GM19324 (cell line): Measurements from ENCODE around the gene TENM4.

Experiments used
- ATAC-seq: cut with Tn5 transposase; IDR thresholded peaks from one replicate; pipeline ENCODE4 v1.9.1; 2021; ENCODE audit warnings: mild to moderate bottlenecking, moderate library complexity; ENCODE audit not compliant: unreplicated experiment, low FRiP score

The TENM4 gene

DNA sequence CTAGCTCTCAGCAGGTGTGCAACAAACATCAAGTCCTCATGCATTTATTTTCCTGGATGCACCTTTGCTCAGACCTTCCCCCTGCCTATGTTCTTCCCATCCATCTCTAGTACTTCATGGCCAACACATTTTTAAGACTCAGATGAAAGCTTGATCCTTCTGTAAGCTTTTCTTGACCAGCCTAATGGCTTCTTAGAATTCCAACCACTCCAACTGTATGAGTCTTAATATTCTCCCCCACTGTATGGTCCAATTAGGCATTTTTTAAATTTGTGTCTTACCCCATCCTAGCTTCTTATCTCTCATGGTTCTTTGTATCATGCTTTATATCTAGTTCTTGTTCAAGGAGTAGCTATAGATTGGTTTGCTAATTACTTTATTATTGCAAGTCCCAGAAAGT is 44.8 kb downstream of the TENM4 start:
- ATAC-seq: no peak

DNA sequence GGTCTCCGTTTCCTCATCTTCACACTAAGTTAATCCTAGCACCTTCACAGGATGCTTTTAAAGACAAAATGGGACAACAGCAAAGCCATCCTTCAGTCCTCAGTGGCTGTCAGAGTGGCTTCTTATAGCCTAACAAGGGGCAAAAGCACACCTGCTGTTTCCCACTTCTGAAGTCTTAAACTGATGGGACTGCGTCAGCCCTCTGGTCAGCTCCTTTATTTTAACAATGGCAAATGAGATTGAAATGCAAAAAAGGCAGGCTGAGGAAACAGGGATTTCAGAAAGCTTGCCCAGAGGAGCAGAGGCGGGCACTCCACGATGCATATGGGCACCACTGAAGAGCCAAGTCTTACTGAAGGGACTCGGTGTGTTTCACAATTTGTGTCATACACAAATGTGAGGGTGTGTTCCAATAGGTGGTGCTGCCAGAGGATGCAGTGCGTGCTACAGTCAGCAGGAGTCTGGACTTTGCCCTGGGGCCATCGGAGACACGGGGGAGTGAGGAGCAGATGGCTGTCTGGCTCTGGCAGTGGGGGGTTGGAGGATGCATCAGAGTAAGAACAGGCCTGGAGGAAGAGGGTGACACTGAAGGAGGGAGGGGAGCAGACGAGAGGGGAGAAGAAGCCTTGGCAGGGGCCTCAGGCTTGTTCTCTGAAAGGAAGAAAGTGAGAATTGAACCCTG is 47.3 kb downstream of the TENM4 start:
- no peak for ATAC-seq

DNA sequence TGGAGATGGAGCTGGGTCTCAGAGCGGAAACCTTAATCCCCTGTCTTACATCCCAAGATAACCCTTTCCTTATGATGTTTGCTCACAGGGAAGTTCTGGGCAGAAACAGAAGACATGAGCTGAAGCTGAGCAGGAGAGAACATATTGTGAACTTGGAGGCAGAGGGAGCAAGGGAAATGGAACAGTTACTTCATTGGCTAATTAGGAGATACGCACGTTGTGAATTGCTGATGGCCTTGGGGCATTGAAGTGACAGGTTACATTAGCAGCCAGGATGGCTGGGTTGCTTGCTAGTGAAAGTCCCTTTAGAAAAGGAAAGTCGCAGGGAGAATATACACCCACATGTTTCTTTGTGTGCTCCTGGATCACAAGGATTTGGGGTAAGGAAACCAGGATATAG is 48.7 kb downstream of the TENM4 start:
- ATAC-seq: no peak

DNA sequence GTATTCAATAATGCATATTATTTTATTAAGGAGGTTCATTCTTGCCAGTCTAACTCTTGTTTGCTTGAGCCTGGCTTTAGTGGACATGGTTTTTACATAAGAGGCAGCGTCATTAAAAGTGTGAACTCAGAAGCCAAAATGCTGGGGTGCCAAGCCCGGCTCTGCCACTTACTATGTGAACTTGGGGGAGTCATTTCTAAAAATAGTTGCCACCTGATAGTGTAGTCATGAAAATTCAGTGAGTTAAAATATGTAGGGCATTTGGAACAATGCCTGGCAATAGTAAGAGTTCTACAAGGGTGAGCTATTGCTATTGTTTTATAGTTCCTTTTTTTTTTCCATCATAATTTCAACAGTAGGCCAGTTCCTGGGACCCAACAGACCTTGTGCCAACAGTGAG is 49.9 kb downstream of the TENM4 start:
- ATAC-seq: no peak

DNA sequence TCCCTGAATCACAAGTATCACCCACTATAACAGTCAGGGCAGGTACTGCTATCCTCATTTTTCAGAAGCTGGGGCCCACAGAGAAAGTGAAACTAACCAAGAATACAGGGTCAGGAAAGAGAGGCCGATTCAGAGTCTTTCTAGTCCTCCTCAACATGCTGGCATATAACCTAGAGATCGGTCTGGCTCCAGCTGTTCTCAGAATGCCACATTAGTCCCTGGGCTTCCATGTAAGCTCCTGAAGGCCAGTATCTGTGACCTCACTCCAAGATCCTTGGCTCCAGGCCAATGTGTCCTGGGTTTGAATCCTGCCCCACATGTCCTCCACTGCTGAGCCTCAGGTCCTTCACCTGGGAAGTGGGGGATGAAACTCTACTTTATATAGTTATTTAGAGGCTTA is 50.4 kb downstream of the TENM4 start:
- no peak for ATAC-seq

DNA sequence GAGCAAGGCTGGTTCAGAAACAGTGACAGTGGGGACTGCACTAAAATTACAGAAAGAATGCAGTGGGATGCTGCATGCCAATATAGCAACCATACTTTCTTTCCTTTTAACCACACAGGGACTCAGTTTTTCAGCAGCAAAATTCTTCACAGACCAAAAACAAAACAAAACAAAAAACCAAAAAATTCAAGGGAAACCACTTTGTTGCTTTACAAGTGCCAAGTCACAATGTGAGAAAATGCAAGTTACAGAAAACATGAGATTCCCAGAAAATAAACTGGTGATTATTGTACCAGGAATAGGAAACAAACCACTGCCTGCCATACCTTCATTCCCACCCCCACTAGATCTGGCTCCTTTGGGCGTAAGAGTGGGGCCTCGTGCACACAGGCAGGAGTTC is 52.6 kb downstream of the TENM4 start:
- no peak for ATAC-seq

DNA sequence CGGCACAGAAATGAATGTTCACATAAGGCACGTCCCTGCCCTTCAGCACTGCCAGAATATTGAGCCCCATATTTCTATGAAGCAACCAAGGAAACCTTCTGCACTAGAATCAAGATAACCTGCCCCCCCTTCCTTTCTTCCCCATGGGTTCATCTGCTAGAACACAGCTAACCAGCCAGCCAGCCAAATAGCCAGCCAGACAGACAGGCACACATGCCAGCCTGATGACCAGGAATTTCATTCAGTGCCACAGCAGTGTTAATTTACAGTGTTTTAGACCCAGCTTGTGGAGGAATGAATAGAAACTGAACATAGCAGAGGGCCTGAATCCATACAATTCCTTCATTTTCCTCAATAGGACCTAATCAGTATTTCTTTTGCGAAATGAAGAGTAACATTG is 57.0 kb downstream of the TENM4 start:
- ATAC-seq: no peak

DNA sequence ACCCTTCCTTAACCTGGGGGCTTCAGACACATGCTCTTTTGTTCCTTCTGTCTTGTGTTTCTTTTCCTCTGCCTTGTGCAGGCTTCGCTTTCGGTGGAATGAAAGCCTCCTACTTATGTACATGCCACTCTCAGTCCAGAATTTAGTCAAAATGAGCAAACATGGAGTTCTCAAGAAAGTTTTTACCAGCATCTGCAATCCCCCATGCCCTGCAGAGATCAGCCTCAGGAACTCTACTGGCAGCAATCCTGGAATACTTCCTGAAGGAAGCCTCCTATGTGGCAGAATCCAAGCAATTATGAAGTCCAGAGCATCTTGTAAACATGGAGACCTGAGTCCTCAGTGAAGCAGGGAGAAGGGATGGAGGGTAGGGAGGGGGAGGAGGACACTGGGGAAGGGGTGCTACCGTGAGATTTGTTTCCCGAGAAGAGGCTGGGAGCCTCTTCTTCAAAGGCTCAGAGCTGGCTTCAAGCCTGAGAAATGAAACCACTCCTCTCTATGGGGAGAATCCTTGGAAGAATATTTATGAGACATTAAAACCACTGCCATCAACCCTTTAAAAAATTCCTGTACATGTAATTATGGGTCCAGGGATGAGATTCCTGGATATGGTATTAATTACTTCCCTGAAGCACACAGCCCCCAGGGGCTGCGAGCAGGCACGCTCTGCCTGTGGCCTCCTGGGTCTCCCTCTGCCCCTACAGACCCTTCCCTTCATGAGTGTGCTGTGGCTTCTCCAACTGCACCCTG is 58.4 kb downstream of the TENM4 start:
- ATAC-seq: no peak

DNA sequence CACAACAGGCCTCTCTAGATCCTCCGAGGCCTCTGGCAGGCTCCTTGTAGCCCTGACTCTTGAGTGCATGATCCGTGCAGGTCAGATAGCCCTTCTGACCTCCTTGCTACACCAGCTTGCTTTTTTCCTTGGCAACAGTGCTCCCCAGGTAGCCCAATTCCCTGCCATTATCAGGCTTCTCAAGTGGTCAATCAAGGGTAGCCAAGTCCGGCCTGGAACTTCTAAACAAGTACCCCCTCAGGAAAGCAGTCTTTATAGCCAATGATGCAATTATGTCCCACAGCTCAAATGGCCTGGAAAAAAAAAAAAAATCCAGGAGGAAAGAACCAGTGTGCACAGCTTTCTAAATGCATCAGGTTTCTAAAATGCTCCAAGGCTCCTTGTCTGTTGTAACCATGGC is 59.8 kb downstream of the TENM4 start:
- ATAC-seq: no peak

DNA sequence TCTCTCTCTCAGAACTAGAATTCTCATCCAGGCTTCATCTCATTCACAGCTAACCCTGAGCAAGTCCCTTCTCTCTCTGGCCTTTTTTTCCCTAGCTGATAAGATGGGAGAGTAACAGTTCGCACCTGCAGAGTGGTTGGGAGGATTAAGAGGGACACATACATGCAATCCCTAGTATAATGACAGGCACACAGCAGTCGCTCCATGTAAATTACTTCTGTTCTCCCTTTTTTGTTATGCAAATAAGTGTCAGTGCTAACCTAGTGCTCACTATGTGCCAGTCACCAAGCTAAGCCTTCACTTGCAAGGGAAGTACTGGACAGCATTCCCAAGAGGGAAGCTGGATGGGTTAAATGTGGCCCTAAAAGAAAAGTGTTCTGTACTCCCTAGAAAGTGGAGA is 63.4 kb downstream of the TENM4 start:
- no peak for ATAC-seq

DNA sequence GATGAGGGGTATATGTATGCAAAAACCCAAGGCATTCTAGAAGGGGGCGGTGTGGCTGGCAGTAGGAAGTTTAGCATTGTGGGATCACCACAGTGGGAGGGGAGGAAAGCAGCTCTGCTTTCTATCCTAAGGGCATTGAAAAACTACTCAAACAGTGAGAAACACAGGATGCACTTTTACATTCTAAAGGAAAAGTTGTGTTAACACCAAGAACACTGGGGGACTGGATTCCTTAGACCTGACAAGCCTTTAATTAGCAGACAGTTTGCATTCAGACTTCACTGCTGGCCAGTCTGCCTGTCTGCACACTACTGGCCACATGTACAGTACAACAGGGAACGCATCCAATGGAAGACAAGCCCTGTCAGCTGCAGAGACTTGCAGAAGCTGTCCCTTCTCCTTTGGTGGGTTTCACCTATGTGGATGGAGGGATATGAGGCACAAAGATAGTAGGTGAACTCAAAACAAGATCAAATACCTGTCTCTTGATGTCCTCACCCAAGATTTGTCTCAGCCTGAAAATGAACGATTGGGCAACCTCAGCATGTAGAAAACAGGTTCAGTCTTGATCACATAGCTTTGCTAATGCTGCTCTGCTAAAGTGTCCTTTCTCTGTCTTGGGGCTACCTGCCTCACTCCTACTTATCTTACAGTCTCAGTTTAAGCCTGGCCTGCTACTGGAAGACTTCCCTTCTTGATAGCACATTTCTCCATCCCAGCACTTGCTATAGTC is 64.8 kb downstream of the TENM4 start:
- no peak for ATAC-seq

DNA sequence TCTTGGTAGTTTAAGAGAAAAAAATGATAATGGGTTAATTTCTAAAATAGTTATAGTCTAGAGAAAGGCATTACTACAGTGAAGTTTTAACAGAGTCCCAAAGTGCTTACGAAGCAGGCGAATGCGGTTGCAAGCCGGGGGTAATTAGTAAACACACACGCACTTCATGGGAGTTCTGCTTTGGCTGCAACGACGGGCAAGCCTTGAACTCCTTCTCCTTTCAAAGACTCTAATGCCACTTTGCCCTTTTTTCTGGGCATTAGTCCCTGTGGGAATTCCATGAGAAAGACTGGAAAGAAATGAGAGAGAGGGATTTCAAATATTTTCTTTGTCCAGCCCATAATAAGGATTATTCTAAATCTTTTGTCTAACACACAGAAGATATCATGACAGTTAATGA is 66.1 kb downstream of the TENM4 start:
- no peak for ATAC-seq

DNA sequence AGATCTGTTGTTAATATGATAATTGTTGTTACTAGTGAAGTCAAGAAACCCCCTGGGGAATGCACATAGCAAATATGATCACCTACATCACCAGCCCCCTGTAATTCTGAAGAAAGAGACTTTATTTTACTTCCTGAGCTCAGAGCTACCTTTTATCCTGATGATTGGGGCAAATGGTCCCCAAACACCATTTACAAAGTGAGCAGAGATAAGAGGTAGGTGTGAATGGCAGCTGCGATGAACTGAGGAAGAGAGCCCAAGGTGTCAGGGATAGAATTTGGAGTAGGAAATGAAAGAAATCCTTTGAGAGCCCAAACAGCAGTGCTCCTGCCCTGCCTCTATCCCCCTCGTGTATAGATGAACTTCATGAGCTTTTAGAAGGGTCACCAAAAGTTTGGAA is 69.1 kb downstream of the TENM4 start:
- no peak for ATAC-seq

DNA sequence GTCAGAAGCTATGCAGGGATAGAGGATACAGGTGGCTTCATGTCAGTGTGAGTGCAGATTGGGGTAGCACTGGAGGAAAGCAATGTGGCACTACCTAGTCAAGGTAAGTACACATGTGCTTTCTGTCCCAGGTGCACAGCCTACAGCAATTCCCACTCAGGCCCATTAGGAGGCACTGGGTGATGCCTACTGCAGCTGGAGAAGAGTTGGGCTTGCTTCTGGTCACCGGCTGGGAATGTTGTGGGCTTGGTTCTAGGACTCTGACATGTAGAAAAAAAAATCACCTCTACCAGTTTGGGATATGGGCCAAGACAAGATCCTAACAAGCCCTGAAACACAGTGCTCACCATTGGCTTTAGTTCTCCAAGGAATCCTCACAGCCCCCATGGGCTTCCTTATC is 69.7 kb downstream of the TENM4 start:
- ATAC-seq: no peak

DNA sequence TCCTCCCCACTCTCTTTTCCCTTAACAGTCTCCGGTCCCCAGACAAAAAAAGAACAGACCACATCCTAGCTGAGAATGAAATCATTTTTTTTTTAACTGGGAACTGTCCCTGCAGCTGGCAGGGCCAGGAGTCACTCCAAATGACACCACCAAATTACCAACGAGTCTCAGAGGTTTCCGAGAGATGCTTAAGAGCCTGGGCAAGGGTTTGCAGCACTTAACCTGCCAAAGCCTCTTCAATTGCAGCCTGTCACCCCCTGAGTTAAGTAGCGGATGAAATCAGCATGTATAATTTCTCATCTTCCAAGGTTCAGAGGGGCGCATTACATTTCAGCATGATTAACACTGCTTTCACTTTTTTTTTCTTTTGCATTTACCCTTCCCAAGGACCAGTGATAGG is 71.8 kb downstream of the TENM4 start:
- ATAC-seq: no peak

DNA sequence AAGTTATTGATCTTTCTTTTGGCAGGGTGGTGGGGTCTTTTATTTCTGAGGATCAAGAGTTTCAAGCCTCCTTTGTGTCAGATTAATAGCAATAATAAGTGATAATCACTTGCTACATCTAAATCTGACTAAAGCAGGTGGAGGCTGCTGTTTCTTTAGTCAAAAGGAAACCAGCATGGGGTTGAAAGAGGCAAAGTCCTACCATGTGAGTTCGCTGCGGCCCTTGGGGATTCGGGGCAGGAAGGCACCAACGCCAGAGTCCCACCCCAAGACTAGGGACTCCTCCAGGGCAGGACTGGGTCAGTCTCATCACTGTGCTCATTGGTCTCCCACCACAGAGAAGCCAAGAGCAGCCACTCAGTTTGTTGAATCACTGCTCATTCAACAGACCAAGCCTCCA is 73.0 kb downstream of the TENM4 start:
- ATAC-seq: no peak

DNA sequence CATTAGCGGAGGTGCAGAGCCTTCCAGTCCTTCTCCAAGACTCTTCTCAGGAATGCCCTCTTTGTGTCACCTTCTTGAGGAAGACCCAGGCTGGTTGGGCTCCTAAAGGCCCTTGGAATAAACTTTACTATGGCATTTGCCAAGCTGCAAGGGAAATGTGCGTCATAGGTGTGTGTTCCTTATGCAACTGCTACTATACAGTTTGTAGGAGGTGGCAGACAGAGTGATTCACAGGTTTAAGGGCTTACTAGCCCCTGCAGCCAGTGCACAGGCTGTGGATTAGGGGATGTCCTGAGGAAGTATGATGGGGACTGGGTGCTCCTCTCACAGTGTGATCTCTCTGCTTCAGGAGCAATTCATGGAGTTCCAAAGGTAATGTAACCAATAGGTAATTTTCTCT is 74.6 kb downstream of the TENM4 start:
- ATAC-seq: no peak

DNA sequence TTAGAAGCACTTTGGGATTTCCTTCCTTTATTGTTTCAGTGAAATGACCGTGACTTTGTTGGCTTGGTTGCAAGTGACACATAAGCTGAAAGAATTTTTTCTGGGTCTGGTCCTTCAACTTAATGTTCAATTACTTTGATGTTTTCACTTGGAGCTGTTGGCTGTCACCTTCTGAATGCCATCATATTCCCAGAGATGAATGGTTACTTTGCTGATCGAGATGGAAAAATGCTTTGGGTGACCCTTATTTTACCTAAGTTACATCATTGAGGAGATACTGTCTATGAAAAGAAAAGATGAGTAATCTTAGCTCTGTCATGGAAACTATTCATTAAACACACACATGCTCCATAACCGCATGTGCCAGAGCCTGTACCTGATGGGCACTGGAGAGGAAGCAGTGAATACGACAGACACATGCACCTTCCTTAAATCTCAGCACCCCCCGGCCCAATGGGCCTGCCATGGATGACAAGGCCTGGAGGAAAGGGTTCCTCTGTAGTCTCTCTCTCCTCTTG is 76.9 kb downstream of the TENM4 start:
- ATAC-seq: no peak

DNA sequence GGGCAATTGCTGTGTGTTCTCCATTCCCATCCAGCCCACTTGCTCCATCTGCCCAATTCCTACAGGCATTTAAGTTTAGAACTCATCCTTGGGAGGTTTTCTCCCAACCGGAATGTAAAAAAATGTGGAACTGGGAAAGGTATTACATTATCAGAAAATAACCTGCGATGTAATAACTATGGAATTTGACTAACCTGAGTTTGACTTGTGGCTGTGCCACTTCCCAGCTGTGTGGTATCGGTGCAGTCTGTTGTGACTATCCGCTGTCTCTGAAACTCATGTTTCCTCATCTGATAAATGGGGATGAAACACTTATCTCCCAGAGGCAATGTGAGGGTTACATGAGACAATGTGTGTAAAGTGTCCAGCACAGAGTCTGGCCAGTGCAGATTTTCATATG is 77.6 kb downstream of the TENM4 start:
- ATAC-seq: no peak

DNA sequence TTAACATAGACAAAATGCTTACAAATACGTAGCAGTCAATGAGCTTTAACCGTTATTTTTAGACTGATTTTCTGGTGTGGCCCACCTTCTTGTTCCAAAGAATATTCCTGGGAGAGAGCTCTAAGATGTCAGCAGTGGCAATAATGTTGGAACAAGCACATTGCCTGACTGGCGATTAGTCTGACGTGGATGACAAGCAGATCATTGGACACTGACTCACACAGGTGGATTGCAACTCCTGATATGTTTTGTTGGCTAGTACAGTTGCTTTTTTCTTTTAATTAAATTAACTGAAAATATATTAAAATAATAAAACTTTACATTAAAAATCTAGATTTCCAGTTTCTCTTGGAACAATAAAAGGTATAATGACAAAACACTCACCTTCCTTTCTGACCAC is 78.0 kb downstream of the TENM4 start:
- ATAC-seq: no peak

DNA sequence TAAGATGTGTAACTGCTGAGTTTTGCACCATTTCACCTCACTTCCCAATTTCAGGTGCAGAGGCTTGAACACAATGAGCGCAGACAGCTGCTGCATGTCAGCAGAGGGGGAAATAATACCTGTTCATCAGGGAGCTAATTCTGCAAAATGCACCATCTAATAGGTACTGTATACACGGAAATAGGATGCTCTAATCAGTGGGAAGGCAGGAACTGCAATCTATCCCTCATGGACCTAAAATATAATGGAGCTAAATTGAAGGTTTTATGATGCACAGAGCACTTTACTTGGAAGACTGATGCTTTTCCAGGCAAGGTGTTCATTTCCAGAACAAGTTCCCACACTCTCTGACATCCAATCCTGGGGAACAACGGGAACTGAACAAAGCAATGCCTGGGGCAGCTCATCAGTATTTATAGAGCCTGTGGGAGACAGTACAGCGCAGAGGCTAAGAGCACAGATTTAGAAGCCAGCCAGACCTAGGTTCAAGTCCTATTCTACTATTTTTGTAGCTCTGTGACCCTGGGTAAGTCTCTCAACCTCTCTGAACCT is 78.5 kb downstream of the TENM4 start:
- ATAC-seq: no peak
